ENCODE data around the gene CZIB. TPM values are rescaled to one million over a fixed set of nuclear protein-coding genes. Genes with fewer than 3 reads are reported as not detected.

CZIB gene
- total RNA-seq, 6 donors from 2014 or later, result 28.0 to 61.3 (median 42.4) TPM

GRCh38 chr1:53219711-53220110 is 723 bp downstream of the CZIB start:
- WGBS, 2 donors, result 22 to 33% methylated on average over 8 of the region's 8 CpGs
- H3K9me3 ChIP-seq, result no peaks in the 10 kb centered on the region
- peak overlapping the region; percentile 90 to 100 (median 96) for H3K27ac ChIP-seq
- H3K36me3 ChIP-seq, result peaks cover 0 to 38% (median 14%) of the 10 kb centered on the region in 4 donors
- peak overlapping the region; percentile 59 to 85 (median 72) for H3K4me3 ChIP-seq
- no peak for ATAC-seq (ENCODE audit: low FRiP score in 2 of 2)
- no peaks in the 10 kb centered on the region for H3K27me3 ChIP-seq
- H3K4me1 ChIP-seq, result peaks cover 8 to 17% (median 15%) of the 10 kb centered on the region in 4 donors
- no peak for TF ChIP-seq POLR2A (IDR thresholded peaks at IDR 0.05)
- TF ChIP-seq POLR2AphosphoS5 (IDR thresholded peaks at IDR 0.05), result no peak
- TF ChIP-seq CTCF (IDR thresholded peaks at IDR 0.05), result no peak
- TF ChIP-seq EP300 (IDR thresholded peaks at IDR 0.05), result no peak
- DNase-seq, result no peak

GRCh38 chr1:53218201-53218600 is 2.2 kb downstream of the CZIB start:
- ATAC-seq (ENCODE audit: low FRiP score in 2 of 2) (no peak), DNase-seq (no peak)
- H3K27me3 ChIP-seq, result no peaks in the 10 kb centered on the region
- H3K27ac ChIP-seq, result no peak overlapping the region
- H3K36me3 ChIP-seq, result peaks cover 3 to 53% (median 27%) of the 10 kb centered on the region in 4 donors
- no peaks in the 10 kb centered on the region for H3K9me3 ChIP-seq
- H3K4me3 ChIP-seq, result no peak overlapping the region
- no peak for TF ChIP-seq POLR2A (IDR thresholded peaks at IDR 0.05)
- no peak for TF ChIP-seq POLR2AphosphoS5 (IDR thresholded peaks at IDR 0.05)
- no peak for TF ChIP-seq CTCF (IDR thresholded peaks at IDR 0.05)
- no peak for TF ChIP-seq EP300 (IDR thresholded peaks at IDR 0.05)
- WGBS, 2 donors, result 74 to 95% methylated on average over 3 to 7 of the region's 7 CpGs
- H3K4me1 ChIP-seq, result peaks cover 8 to 17% (median 15%) of the 10 kb centered on the region in 4 donors

- Histone ChIP-seq H3K27ac (no peak overlapping the region), H3K4me3 (no peak overlapping the region), H3K36me3 (peaks cover 20 to 88% (median 56%) of the 10 kb centered on the region in 4 donors), H3K9me3 (no peaks in the 10 kb centered on the region), H3K4me1 (peaks cover 3 to 6% (median 5%) of the 10 kb centered on the region in 4 donors), H3K27me3 (no peaks in the 10 kb centered on the region)
- WGBS, 2 donors, result 81 to 87% methylated on average over 5 of the region's 5 CpGs
- TF ChIP-seq CTCF (IDR thresholded peaks at IDR 0.05) (no peak), EP300 (IDR thresholded peaks at IDR 0.05) (no peak), POLR2A (IDR thresholded peaks at IDR 0.05) (no peak), POLR2AphosphoS5 (IDR thresholded peaks at IDR 0.05) (no peak)
- ATAC-seq (ENCODE audit: low FRiP score in 2 of 2) (no peak), DNase-seq (no peak)
These were observed 6.0 kb downstream of the CZIB start for GRCh38 chr1:53214376-53214940.

- peak in 1 of 2 donors; percentile 26 for DNase-seq
- no peak overlapping the region for H3K4me3 ChIP-seq
- TF ChIP-seq POLR2A (IDR thresholded peaks at IDR 0.05) (no peak), CTCF (IDR thresholded peaks at IDR 0.05) (no peak), POLR2AphosphoS5 (IDR thresholded peaks at IDR 0.05) (no peak), EP300 (IDR thresholded peaks at IDR 0.05) (no peak)
- H3K36me3 ChIP-seq, result peaks cover 33 to 96% (median 73%) of the 10 kb centered on the region in 4 donors
- H3K27me3 ChIP-seq, result no peaks in the 10 kb centered on the region
- peaks cover 0 to 6% (median 2%) of the 10 kb centered on the region in 4 donors for H3K9me3 ChIP-seq
- WGBS, 2 donors, result 80 to 96% methylated on average over 1 to 11 of the region's 11 CpGs
- H3K27ac ChIP-seq, result no peak overlapping the region
- no peaks in the 10 kb centered on the region for H3K4me1 ChIP-seq
- no peak for ATAC-seq (ENCODE audit: low FRiP score in 2 of 2)
These were observed 9.5 kb downstream of the CZIB start for GRCh38 chr1:53210954-53211353.

GRCh38 chr1:53210352-53210751 is 10.1 kb downstream of the CZIB start:
- Histone ChIP-seq H3K27me3 (no peaks in the 10 kb centered on the region), H3K36me3 (peaks cover 33 to 99% (median 76%) of the 10 kb centered on the region in 4 donors), H3K9me3 (peaks cover 0 to 10% (median 2%) of the 10 kb centered on the region in 4 donors), H3K4me3 (no peak overlapping the region), H3K4me1 (no peaks in the 10 kb centered on the region), H3K27ac (no peak overlapping the region)
- ATAC-seq (ENCODE audit: low FRiP score in 2 of 2) (no peak), DNase-seq (no peak)
- 91 to 96% methylated on average over 6 to 7 of the region's 7 CpGs for WGBS, 2 donors
- TF ChIP-seq CTCF (IDR thresholded peaks at IDR 0.05) (no peak), POLR2AphosphoS5 (IDR thresholded peaks at IDR 0.05) (no peak), EP300 (IDR thresholded peaks at IDR 0.05) (no peak), POLR2A (IDR thresholded peaks at IDR 0.05) (no peak)
